ENCODE data around the gene NBPF15.
"Not testable (repeated sequence)": the region's sequence is repeated elsewhere in the genome, so short reads cannot be mapped to it uniquely, and the experiment has no call there.

Gene NBPF15

GRCh38 chr1:144461136-144461759 lies at the start of gene NBPF15:
Gene NBPF15, minus strand, starts transcription at chr1:144461669. Its CDS starts 21,666 bp downstream, at chr1:144440003.
- peak in 1 of 2 experiments; percentile 61 for DNase-seq (ENCODE audit: low read depth in 1 of 2, low spot score in 1 of 2)
- in situ Hi-C loops (cut with HindIII; ENCODE audit: low pct_unique_long_range_greater_than_20kb, low sequenced_read_pairs): not testable (repeated sequence)

GRCh38 chr1:144496429-144496828 lies 35.0 kb upstream of the NBPF15 start:
- in situ Hi-C loops (cut with HindIII; ENCODE audit: low pct_unique_long_range_greater_than_20kb, low sequenced_read_pairs); DNase-seq (ENCODE audit: low read depth in 1 of 2, low spot score in 1 of 2): not testable (repeated sequence)

GRCh38 chr1:144494130-144494529 lies 32.7 kb upstream of the NBPF15 start:
- in situ Hi-C loops (cut with HindIII; ENCODE audit: low pct_unique_long_range_greater_than_20kb, low sequenced_read_pairs); DNase-seq (ENCODE audit: low read depth in 1 of 2, low spot score in 1 of 2): not testable (repeated sequence)

GRCh38 chr1:144490394-144490793 lies 28.9 kb upstream of the NBPF15 start:
- DNase-seq (ENCODE audit: low read depth in 1 of 2, low spot score in 1 of 2); in situ Hi-C loops (cut with HindIII; ENCODE audit: low pct_unique_long_range_greater_than_20kb, low sequenced_read_pairs): not testable (repeated sequence)

GRCh38 chr1:144487002-144487401 lies 25.5 kb upstream of the NBPF15 start:
- in situ Hi-C loops (cut with HindIII; ENCODE audit: low pct_unique_long_range_greater_than_20kb, low sequenced_read_pairs): not testable (repeated sequence)
- DNase-seq (ENCODE audit: low read depth in 1 of 2, low spot score in 1 of 2): peak; percentile 5 to 73

- in situ Hi-C loops (cut with HindIII; ENCODE audit: low pct_unique_long_range_greater_than_20kb, low sequenced_read_pairs); DNase-seq (ENCODE audit: low read depth in 1 of 2, low spot score in 1 of 2): not testable (repeated sequence)
Observed at GRCh38 chr1:144485048-144485993, 23.9 kb upstream of the NBPF15 start.

- in situ Hi-C loops (cut with HindIII; ENCODE audit: low pct_unique_long_range_greater_than_20kb, low sequenced_read_pairs); DNase-seq (ENCODE audit: low read depth in 1 of 2, low spot score in 1 of 2): not testable (repeated sequence)
Observed at GRCh38 chr1:144473897-144474296, 12.4 kb upstream of the NBPF15 start.

- in situ Hi-C loops (cut with HindIII; ENCODE audit: low pct_unique_long_range_greater_than_20kb, low sequenced_read_pairs); DNase-seq (ENCODE audit: low read depth in 1 of 2, low spot score in 1 of 2): not testable (repeated sequence)
Observed at GRCh38 chr1:144471434-144471833, 10.0 kb upstream of the NBPF15 start.

- in situ Hi-C loops (cut with HindIII; ENCODE audit: low pct_unique_long_range_greater_than_20kb, low sequenced_read_pairs); DNase-seq (ENCODE audit: low read depth in 1 of 2, low spot score in 1 of 2): not testable (repeated sequence)
Observed at GRCh38 chr1:144461778-144462177, 309 bp upstream of the NBPF15 start.

- in situ Hi-C loops (cut with HindIII; ENCODE audit: low pct_unique_long_range_greater_than_20kb, low sequenced_read_pairs); DNase-seq (ENCODE audit: low read depth in 1 of 2, low spot score in 1 of 2): not testable (repeated sequence)
Observed at GRCh38 chr1:144460686-144461085, 783 bp downstream of the NBPF15 start.

- not testable (repeated sequence) for DNase-seq (ENCODE audit: low read depth in 1 of 2, low spot score in 1 of 2)
Observed at GRCh38 chr1:144442402-144442801, 19.1 kb downstream of the NBPF15 start.

GRCh38 chr1:144439737-144440136 lies 21.7 kb downstream of the NBPF15 start:
- DNase-seq (ENCODE audit: low read depth in 1 of 2, low spot score in 1 of 2); in situ Hi-C loops (cut with HindIII; ENCODE audit: low pct_unique_long_range_greater_than_20kb, low sequenced_read_pairs): not testable (repeated sequence)

More at GRCh38 chr1:144442402-144442801, 19.1 kb downstream of the NBPF15 start:
- in situ Hi-C loops (cut with HindIII; ENCODE audit: low pct_unique_long_range_greater_than_20kb, low sequenced_read_pairs): not testable (repeated sequence)

GRCh38 chr1:144418891-144419694 lies 42.4 kb downstream of the NBPF15 start:
- peak in 1 of 2 experiments; percentile 72 for DNase-seq (ENCODE audit: low read depth in 1 of 2, low spot score in 1 of 2)

GRCh38 chr1:144413404-144414118 lies 47.9 kb downstream of the NBPF15 start:
- DNase-seq (ENCODE audit: low read depth in 1 of 2, low spot score in 1 of 2); in situ Hi-C loops (cut with HindIII; ENCODE audit: low pct_unique_long_range_greater_than_20kb, low sequenced_read_pairs): not testable (repeated sequence)

More at GRCh38 chr1:144418891-144419694, 42.4 kb downstream of the NBPF15 start:
- in situ Hi-C loops (cut with HindIII; ENCODE audit: low pct_unique_long_range_greater_than_20kb, low sequenced_read_pairs): not testable (repeated sequence)

Data from T47D (cell line).